Measurements from ENCODE around the gene ECI2.
"Not testable (repeated sequence)": the region's sequence is repeated elsewhere in the genome, so short reads cannot be mapped to it uniquely, and the experiment has no call there.

ECI2 gene

DNA sequence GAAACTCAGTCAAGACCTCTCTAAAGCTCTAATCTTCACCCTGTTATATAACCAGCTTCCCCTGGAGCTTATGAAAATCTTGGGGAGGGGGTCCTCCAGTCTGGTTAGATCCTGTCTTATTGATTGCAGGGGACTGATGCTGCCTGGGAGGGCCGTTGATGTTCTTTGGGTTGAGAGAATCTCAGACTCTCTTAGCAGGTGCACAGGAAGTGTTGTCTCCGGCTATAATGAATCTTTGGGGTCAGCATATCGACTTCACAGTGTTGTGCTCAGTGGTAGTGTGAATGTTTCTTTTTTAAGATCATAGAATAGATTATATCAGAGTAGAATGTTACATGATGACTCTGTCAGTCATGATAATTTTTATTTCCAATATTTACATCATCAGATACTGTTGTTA lies 2.8 kb upstream of the ECI2 start:
- DNase-seq: no peak

DNA sequence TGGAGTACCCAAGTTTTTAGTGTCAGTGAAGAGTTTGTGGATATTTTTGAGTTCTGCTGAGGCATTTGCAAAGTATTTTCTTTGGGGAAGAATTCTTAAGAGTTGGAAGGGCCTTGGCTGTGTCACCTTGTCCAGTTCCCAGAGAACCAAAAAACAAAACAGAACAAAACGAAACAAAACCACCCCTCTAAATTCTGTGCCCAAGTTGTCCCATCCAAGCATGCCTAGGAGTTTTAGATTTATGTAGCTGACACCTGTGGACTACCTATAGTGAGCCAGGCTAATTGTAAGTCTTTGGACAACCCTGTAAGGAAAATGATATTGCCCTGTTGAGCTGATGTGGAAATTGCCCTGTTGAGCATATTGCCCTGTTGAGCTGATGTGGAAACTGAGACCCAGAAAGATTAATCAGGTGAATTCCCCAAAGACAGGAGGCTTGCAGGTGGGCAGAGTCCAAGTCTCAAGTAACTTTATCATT lies 1.0 kb upstream of the ECI2 start:
- DNase-seq: no peak

DNA sequence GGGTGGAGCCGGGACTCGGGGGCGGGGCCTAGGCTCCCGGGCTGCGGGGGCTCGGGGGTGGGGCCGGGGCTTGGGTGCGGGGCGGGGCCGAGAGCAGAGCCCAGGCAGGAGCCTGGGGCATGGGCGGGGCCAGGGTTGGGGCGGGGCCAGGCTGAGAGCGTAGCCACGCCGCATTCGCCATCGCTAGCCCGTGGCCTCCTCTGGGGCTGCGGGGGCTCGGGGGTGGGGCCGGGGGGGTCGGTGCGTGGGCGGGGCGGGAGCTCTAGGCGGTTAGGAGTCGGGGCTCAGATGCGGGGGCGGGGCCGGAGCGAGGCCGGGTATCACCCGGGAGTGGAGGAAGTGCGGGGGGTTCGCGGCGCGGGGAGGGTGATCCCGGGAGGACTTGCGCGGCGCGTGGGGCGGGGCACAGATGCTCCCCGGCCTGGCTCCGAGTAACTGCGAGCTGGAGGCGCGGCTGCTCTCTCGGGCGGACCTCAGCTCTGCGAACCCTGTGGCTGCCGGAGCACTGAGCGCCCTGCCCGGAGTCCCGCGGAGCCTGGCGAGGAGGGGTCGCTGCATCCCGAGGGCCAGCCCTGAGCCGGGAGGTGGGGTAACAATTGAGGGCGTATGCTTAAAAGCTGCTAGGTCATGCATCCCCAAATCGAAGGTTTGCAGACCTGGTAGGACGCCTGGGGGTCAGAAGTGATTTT lies 434 bp upstream of the ECI2 start:
- DNase-seq: peak; percentile 91 to 96

DNA sequence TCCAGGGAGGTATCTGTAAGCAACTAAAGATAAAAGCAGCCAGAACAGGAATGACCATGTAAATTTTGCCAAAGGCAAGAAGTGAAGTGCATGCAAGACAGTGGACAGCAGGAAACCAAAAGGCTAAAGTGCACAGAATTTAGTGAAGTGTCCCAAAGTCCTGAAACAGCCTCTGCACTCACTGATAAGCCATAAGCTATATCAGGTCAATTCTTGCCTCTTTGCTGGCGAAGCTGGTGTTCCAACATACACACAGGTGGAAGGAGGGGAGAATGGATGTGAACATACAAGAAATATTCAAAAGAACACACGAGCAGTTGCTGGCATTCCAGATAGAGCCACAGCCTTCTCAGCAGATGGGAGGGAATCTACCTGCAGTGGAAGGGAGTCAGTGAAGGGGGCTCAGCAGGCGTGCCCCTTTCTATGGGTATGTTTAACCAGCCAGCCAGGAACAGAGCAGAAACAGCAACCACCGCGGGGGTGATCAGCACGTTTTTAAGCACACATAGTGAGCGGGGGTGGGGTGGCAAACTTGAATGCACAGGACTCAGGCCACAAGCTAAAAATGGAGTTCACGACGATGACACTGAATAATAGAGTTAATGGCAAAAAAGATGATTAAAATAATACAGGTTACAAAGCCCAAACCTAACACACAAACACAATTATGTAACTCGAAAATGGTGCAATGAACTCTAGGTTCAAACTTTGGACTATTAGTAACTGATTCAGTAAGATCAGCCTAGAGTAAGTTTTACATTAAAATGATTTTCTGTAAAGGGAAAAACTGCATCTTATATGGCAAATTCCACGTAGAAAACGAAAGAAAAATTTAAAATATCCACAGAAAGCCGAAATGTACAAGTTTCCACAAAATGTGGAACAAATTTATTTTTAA lies 1.2 kb downstream of the ECI2 start:
- DNase-seq: peak in 1 of 2 experiments; percentile 30

DNA sequence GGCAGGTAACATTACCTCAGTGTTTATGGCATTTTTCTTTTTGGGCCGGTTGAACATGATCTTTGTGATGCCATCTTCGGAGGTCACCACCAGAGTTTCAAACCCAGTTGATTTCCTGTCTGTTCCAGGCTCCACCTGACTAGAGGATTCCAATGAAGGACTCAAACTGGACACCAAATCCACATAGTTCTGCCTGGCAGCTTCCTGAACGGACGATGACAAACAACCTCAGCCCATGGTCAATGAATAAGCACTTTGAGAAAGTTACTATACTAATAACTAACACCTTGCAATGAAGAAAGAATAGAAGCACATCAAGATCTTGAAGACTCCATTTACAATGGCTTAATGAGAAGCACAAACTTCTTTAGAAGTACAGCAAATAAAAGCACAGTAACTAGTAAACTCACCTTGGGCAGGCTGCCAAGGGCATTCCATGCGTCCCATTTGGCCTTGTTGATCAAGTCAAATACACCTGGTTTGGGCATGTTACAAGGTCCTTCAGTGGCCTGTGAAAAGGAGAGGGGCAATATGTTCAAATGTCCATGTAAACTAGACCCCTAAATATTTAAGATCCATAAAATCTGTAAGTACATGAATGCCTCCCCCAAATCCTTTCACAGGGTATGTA lies 4.9 kb downstream of the ECI2 start:
- no peak for DNase-seq

DNA sequence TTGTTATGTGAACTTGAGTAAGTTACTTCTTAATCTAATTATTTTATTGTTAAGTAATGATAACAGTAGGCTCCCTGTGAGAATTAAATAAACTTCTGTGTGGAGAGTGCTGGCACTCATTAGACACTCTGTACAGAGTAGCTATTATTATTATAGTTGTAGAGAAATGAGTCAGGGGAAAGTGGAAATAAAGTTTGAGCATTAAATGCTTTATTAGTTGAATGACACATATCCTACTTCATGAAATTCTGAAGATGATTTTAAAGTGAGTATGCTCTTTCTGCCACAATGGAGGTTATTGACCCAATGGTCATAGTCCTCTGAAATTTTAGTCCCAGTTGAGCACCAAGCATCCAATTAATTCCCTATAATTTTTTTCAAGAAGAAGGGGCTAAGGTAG lies 5.9 kb downstream of the ECI2 start:
- no peak for DNase-seq

DNA sequence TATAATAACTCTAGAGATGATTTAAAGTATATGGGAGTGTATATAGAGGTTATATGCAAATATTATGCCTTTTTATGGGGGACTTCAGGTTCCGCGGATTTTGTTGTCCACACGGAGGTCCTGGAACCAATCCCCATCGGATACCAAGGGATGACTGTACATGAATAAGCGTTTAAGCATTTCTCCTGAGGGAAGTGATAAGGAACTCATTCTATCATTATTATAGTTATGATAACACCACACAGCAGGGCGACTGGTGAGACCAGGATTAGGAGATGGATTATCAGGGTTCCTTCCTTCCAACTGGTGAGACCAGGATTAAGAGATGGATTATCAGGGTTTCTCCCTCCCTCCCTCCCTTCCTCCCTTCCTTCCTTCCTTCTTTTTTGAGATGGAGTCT lies 6.6 kb downstream of the ECI2 start:
- DNase-seq: no peak

DNA sequence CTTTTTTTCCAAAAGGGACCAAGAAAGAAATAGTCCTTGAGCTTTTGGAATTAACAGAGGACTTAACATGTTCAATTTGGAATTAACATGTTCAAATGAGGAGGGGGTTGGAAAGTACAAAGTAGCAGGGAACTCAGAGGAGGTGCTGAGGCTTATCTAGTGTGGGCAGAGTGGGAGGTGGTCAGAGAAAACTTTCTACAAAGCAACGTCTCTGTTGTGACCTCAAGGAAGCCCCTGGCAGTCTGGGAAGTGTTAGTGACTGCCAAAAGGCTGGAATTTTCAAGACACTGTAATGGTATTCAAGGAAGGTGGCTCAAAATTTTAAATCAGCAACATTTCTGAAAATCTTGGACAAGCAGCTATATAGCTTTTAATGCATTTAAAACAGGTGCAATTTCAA lies 7.3 kb downstream of the ECI2 start:
- DNase-seq: no peak

DNA sequence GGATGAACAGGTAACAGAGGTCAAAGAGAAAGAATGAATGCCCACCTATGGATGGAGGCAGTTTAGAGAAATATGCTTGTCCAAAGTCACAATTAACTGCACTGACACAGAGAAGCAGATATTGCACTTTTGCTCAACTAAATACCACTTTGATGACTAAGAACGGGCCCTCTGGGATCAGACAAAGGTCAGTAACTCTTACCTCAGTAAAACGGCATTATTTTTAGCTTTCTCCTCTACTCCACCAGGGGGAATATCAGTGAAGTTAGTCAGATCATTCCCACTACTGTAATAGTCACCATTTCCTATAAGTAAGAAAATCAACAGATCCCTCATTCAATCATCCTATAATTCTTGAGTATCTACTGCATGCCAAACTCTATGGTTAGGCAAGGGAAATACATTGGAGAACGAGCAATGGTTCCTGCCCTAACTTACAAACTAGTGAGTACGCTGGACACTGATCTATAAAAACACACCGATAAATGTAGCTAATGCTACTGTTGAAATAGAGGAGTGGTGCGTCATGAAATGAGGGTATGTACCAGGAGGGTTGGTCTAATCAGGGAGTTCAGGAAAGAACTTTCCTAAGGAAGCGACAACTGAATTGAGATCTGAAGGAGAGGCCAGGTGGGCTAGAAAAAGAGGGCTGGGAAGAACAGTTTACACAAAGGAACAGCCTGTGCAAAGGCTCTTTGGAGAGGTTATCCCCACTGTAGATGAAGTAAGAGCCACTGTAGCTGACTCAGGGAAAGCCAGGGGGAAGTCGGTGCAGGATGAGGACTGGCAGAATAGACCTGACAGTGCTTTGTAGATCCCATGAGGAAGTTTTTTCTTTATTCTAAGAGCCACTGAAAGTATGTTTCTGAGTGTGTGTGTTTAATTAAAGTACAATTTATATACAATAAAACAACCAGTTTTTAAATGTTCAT lies 9.2 kb downstream of the ECI2 start:
- no peak for DNase-seq

DNA sequence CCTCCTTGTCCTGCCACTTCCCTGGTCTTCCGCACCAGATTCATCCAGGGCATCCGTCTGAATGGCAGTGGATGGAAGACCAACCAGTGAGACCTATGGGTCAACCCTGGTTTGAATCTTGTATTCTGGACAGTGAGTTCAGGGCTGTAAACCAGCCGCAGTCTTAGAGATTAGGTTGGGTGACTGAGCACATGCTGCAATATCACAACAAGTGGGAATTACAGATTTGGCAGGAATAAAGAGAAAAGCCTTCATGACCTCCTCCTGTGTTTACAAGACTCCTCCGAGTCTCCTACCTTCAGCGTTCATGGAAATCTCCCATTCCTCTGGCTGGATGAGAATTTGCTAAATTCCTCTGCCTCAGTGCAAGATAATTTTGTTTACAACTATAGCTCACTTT lies 9.9 kb downstream of the ECI2 start:
- no peak for DNase-seq

DNA sequence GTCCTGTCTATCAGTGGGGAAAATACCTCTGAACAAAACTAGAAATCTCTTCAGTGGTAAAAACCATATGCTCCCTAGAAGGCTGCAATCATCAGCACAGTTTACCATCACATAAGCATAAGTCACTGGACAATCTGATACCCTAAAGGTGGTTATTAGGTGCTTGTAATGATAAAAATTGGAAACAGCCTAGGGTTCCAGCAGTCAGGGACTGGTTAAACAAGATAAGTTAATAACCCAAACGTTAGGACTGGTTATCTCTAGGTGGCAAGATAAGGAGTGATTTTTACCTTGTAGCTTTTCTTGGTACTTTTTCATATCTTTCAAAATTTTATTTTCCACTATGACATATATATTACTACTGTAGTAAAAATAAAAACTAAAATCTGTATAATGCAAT lies 11.0 kb downstream of the ECI2 start:
- DNase-seq: no peak

DNA sequence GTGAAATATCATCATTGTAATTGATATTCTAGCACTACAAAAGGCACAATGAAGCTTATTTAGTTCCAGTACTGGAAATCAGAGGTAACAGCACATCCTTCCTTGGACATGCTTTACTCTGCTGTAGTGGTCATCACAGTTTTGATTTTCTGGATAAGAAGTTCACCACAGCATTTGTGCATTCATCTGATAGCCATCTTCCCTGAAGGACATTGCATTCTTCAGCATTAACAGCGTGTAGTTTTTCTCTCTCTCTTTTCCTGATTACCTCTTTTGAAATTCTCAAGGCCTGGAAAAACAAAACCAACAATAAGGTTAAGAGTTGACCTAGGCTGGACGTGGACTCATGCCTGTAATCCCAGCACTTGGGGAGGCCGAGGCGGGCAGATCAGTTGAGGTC lies 19.6 kb downstream of the ECI2 start:
- DNase-seq: no peak

DNA sequence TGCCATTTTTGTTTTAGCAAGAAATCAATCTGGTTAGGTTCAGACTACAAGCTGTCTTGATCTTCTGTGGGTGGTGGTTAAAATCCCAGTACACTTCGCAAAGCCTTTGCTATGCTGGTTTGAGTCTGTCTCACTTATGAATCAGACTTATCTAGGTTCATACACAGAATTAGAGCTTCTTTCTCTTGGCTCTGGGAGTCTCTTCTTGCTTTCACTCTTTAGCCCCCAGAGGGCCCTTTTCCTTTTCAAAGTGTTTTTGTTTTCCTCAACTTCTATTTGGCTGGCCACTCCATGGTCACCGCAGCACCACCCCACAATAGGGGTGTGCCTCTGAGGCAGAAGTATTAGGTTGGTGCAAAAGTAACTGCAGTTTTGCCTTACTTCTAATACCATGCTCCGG lies 21.3 kb downstream of the ECI2 start:
- no peak for DNase-seq

DNA sequence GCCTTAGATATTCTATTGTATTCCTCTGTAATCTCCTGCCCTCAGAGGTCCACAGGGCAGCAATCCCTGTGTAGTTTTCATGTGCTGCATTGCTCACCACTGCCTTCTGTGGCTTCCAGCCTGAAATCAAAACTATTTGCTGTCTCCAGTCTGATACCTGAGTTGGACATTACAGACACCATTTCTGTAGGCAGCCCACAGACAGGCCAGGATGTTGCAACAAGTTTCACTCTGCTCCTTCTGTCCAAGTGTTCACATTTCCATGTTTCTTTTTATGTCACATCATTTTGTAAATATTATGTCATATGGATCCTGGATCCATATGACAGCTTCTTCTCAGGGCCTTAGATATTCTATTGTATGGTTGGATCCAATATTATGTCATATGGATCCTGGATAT lies 21.7 kb downstream of the ECI2 start:
- no peak for DNase-seq

DNA sequence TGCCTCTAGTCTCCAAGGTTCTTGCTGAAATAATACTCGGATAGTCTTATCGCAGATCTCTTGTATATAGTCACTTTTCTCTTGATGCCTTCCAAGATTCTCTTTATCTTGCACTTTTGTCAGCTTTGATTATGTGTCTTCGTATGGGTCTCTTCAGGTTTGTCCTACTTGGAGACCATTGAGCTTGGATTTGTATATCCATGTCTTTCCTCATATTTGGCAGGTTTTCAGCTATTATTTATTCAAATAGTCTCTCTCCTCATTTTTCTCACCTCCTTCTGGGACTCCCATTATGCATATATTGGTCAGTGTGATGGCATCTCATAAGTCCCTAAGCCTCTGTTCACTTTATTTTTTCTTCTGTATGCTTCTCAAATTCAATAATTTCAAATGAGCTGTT lies 23.0 kb downstream of the ECI2 start:
- DNase-seq: no peak

DNA sequence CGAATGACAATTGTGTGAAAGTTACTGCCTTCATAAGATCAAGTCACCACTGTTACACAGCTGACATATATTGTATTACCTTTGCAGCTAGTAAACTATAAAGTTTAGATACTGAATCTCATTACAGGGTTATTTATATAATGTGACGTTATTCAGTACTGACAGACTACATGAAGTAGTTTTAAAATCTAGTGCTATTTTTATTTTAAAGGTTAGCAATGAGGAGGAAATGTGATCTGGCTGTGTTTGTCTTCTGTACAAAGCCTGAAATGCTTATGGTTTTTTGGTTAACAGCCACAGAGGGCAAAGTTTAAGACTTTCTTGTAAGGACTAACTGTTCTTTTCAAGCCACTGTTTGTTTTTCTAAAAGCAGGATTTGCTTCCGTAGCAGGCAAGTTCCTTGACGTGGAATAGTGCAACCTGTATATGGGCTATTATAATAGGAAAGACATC lies 26.0 kb downstream of the ECI2 start:
- not testable (repeated sequence) for DNase-seq

DNA sequence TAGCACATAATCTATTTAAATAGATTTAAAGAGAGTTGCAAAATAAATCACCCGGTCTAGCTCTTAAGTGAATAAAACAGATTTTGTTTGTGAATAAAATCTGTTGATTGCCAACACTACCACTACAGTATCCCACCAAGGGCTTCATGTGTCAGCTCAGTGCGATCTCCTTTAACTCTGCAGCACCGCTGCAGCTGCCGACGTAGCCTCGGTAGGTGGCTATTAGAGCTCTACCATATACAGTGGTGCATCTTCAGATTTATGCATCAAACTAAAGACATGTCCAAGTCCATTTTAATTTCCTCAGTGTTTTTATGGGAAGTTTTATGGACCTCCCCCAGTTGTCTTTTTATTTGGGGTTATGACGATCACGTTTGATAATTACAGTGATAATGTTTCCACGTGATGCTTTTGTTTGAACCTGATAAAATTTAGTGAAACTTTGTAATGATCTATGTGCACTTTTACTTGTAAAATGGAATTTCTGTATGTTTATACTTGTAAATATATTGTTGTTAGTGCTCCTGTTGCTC lies 26.7 kb downstream of the ECI2 start:
- DNase-seq: no peak

DNA sequence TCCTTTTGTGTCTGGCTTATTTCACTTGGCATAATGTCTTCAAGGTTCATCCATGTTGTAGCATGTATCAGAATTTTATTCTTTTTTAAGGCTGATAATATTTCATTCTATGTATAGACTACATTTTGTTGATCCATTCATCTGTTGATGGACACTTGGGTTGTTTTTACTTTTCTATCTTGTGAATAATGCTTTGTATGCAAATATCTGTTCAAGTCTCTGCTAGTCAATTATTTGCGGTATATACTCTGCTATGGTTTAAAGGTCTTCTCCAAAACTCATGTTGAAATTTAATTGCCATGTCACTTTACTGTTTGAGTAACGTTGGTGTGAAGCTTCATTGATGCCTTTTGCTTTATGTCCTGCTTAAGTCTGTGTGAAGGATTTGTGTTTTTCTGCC lies 27.5 kb downstream of the ECI2 start:
- no peak for DNase-seq

DNA sequence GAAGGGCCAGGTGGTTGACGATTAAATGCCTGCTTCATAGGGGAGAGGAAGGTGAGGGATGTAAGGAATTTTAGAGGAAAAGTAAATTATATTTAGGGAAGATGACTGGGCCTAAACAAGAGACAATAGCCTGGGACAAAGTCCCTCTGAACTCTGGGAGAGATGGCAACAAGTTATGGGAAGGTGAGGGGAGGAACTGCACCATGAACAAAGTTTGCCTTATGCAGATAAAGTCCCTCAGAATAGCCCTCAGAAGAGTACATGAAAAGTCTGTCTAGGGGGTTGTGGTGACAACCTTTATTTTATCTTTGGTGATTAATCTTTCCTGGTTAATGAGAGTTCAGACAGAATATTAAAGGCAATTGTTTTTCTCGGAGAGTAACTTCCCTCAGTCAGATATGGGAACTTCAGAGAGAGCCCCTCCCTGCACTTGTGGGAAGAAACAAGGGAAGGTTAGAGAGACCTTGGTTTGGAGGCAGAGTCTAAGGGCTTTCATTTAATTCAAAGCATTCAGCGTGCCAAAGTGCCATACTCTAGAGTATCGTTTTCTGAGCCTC lies 29.3 kb downstream of the ECI2 start:
- DNase-seq: no peak

DNA sequence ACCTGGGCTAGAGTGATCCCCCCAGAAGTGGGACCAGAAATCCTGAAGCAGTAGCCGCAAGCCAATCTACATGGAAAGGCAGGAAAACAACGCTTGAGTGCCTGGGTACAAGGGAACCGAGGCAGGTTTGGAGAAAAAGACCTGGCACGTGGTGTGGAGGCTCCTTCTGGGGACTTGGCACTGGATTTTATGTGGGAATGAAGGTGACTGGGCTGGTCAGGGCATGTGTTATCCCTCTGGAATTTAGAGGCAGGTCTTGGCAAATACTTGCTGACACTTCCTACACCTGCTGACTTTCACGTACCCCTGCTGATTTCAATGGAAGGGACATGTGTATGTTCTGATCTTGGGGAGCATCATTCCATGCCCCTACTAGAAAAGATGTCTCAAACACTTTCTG lies 31.4 kb downstream of the ECI2 start:
- no peak for DNase-seq

DNA sequence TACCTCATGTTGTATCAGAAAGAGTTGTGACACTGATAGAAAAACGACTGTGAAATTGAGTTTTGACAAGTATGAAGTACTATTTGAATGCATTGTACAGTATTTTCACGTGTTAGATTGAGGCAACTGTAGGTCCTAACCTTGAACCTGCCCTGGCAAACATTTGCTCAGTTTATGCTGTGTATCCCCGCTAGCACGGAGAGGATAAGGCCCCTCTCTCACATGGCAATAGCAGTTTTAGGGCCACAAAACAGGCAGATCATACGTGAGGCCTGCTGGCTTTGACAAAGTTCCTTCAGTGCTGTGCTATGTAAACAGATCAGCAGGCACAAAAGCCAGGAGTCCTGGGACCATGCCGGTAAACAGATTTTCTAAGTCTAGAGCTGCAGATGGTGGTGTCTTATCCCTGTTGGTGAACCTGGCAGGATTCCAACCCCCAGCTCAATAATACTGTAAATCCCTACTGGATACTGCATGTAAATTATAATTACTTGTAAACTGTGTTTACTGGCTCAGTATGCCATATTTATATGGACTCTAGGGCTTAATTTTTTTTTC lies 32.6 kb downstream of the ECI2 start:
- DNase-seq: peak; percentile 82 to 89

DNA sequence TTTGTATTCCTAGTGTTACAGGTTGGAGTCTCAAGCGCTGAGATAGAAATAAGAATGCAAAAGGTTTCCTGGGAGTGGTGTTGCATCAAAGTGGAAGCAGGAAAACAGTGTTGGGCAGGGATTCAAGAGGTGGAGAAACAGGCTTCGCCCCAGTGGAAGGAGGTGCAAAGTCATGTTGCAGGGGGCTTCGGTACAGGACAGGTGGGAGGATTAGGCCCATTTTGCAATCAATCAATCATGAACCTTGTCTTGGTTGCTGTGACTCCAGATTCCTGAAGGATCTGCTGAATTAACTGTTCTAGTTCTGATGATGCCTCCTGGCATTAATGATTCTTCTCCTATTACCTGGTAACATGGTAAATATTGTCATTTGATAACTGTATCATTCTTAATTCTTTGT lies 34.1 kb downstream of the ECI2 start:
- DNase-seq: no peak
